Type B pancreatic cell (in vitro differentiated cells): Measurements from ENCODE around the gene ABCC12. TPM values are rescaled to one million over a fixed set of nuclear protein-coding genes. Genes with fewer than 3 reads are reported as not detected.

Experiments used
- DNase-seq: peaks from one replicate; pipeline ENCODE4 v3.0.0; 2021; ENCODE audit warnings: mixed read lengths; ENCODE audit not compliant: unreplicated experiment; ENCODE audit errors: extremely low spot score
- H3K27ac Mint-ChIP-seq: 2 replicates; pipeline ENCODE4 v1.8.0; 2021; ENCODE audit warnings: mild to moderate bottlenecking, mixed read lengths
- H3K27me3 Mint-ChIP-seq: 2 replicates; pipeline ENCODE4 v1.8.0; 2021; ENCODE audit warnings: mixed read lengths
- H3K36me3 Mint-ChIP-seq: 2 replicates; pipeline ENCODE4 v1.8.0; 2021; ENCODE audit warnings: mixed read lengths
- H3K4me1 Mint-ChIP-seq: one replicate; pipeline ENCODE4 v1.8.0; 2021; ENCODE audit warnings: mixed read lengths; ENCODE audit not compliant: unreplicated experiment
- H3K4me3 Mint-ChIP-seq: 2 replicates; pipeline ENCODE4 v1.8.0; 2021; ENCODE audit warnings: mild to moderate bottlenecking, mixed read lengths
- H3K9me3 Mint-ChIP-seq: 2 replicates; pipeline ENCODE4 v1.8.0; 2021; ENCODE audit warnings: mixed read lengths
- CTCF ChIP-seq: fragments of 200-600 bp; sonication (generic); conservative IDR thresholded peaks from 2 replicates; pipeline ENCODE4 v1.5.0; 2021; ENCODE audit warnings: antibody characterized with exemption, mild to moderate bottlenecking
- total RNA-seq: library from RNA; stranded (reverse); gene quantifications from 2 replicates; pipeline ENCODE4 v1.2.1, GENCODE V29; 2021; ENCODE audit warnings: low replicate concordance

The ABCC12 gene
- total RNA-seq, 1 donor from 2014 or later = 0.10 TPM

- H3K27me3 Mint-ChIP-seq = peaks cover 11% of the 10 kb centered on the region
- H3K9me3 Mint-ChIP-seq = no peaks in the 10 kb centered on the region
- no peaks in the 10 kb centered on the region for H3K4me1 Mint-ChIP-seq
- no peak overlapping the region for H3K27ac Mint-ChIP-seq
- DNase-seq = no peak
- TF ChIP-seq CTCF = peak; percentile 25
- H3K36me3 Mint-ChIP-seq = no peaks in the 10 kb centered on the region
- no peak overlapping the region for H3K4me3 Mint-ChIP-seq
Observed at GRCh38 chr16:48113471-48113870, 42.3 kb downstream of the ABCC12 start.

- Mint-ChIP-seq H3K4me3 (no peak overlapping the region), H3K27me3 (peaks cover 11% of the 10 kb centered on the region), H3K9me3 (no peaks in the 10 kb centered on the region), H3K27ac (no peak overlapping the region), H3K4me1 (no peaks in the 10 kb centered on the region), H3K36me3 (no peaks in the 10 kb centered on the region)
- no peak for DNase-seq
- no peak for TF ChIP-seq CTCF
Observed at GRCh38 chr16:48113001-48113400, 42.8 kb downstream of the ABCC12 start.

GRCh38 chr16:48112600-48112999 lies 43.2 kb downstream of the ABCC12 start:
- Mint-ChIP-seq H3K36me3 (no peaks in the 10 kb centered on the region), H3K27ac (no peak overlapping the region), H3K4me1 (no peaks in the 10 kb centered on the region), H3K4me3 (no peak overlapping the region), H3K27me3 (peaks cover 11% of the 10 kb centered on the region), H3K9me3 (no peaks in the 10 kb centered on the region)
- no peak for TF ChIP-seq CTCF
- no peak for DNase-seq

- no peaks in the 10 kb centered on the region for H3K9me3 Mint-ChIP-seq
- H3K27me3 Mint-ChIP-seq = peaks cover 11% of the 10 kb centered on the region
- no peaks in the 10 kb centered on the region for H3K4me1 Mint-ChIP-seq
- DNase-seq = no peak
- no peak overlapping the region for H3K27ac Mint-ChIP-seq
- TF ChIP-seq CTCF = no peak
- no peaks in the 10 kb centered on the region for H3K36me3 Mint-ChIP-seq
- no peak overlapping the region for H3K4me3 Mint-ChIP-seq
Observed at GRCh38 chr16:48110982-48111381, 44.8 kb downstream of the ABCC12 start.

GRCh38 chr16:48110000-48110399 lies 45.8 kb downstream of the ABCC12 start:
- Mint-ChIP-seq H3K27me3 (peaks cover 11% of the 10 kb centered on the region), H3K4me3 (no peak overlapping the region), H3K36me3 (no peaks in the 10 kb centered on the region), H3K4me1 (no peaks in the 10 kb centered on the region), H3K9me3 (no peaks in the 10 kb centered on the region), H3K27ac (no peak overlapping the region)
- no peak for DNase-seq
- no peak for TF ChIP-seq CTCF

GRCh38 chr16:48109475-48109874 lies 46.3 kb downstream of the ABCC12 start:
- Mint-ChIP-seq H3K36me3 (no peaks in the 10 kb centered on the region), H3K27me3 (peaks cover 11% of the 10 kb centered on the region), H3K27ac (no peak overlapping the region), H3K4me1 (no peaks in the 10 kb centered on the region), H3K9me3 (no peaks in the 10 kb centered on the region), H3K4me3 (no peak overlapping the region)
- no peak for TF ChIP-seq CTCF
- DNase-seq = no peak
